VCaP (cell line): ENCODE results near the gene PTPRJ.

Experiments
- H3K27ac ChIP-seq: fragments of 450-650 bp; 2 replicates; pipeline ENCODE4 v1.5.1; 2017
- CTCF ChIP-seq: fragments of 450-650 bp; conservative IDR thresholded peaks from 2 replicates; pipeline ENCODE4 v1.5.1; 2017; ENCODE audit warnings: mild to moderate bottlenecking, moderate library complexity

Gene PTPRJ

GRCh38 chr11:48080301-48080861, 100.0 kb downstream of the PTPRJ start:
- no peak for TF ChIP-seq CTCF
- H3K27ac ChIP-seq, result no peak overlapping the region

GRCh38 chr11:48081151-48082010, 101.0 kb downstream of the PTPRJ start:
- H3K27ac ChIP-seq, result no peak overlapping the region
- TF ChIP-seq CTCF, result no peak

GRCh38 chr11:48082771-48083170, 102.4 kb downstream of the PTPRJ start:
- TF ChIP-seq CTCF, result no peak

GRCh38 chr11:48083421-48083820, 103.1 kb downstream of the PTPRJ start:
- no peak overlapping the region for H3K27ac ChIP-seq

More at GRCh38 chr11:48082771-48083170, 102.4 kb downstream of the PTPRJ start:
- H3K27ac ChIP-seq, result no peak overlapping the region

GRCh38 chr11:48085688-48086087, 105.3 kb downstream of the PTPRJ start:
- H3K27ac ChIP-seq, result peak overlapping the region; percentile 96
- no peak for TF ChIP-seq CTCF

More at GRCh38 chr11:48083421-48083820, 103.1 kb downstream of the PTPRJ start:
- TF ChIP-seq CTCF, result no peak

GRCh38 chr11:48087422-48087821, 107.1 kb downstream of the PTPRJ start:
- peak overlapping the region; percentile 96 for H3K27ac ChIP-seq
- no peak for TF ChIP-seq CTCF

- peak overlapping the region; percentile 96 for H3K27ac ChIP-seq
These were observed 107.8 kb downstream of the PTPRJ start for GRCh38 chr11:48087974-48088681.

More at GRCh38 chr11:48087974-48088681, 107.8 kb downstream of the PTPRJ start:
- no peak for TF ChIP-seq CTCF
